NAMALWA (cell line): ENCODE results near the gene CDK17.

ENCODE experiments used
- DNase-seq: peaks from one replicate; pipeline ENCODE4 v3.0.0-alpha.2; 2015; ENCODE audit warnings: low spot score

Gene CDK17

GRCh38 chr12:96315741-96316481 is 84.3 kb downstream of the CDK17 start:
- peak; percentile 64 for DNase-seq

- no peak for DNase-seq
Measured at GRCh38 chr12:96314723-96315122, 85.5 kb downstream of the CDK17 start.

- DNase-seq, result no peak
Measured at GRCh38 chr12:96313606-96314005, 86.6 kb downstream of the CDK17 start.

- no peak for DNase-seq
Measured at GRCh38 chr12:96311191-96311590, 89.0 kb downstream of the CDK17 start.

- DNase-seq, result no peak
Measured at GRCh38 chr12:96310067-96310466, 90.2 kb downstream of the CDK17 start.

- no peak for DNase-seq
Measured at GRCh38 chr12:96308881-96309280, 91.4 kb downstream of the CDK17 start.

- DNase-seq, result no peak
Measured at GRCh38 chr12:96305665-96306064, 94.6 kb downstream of the CDK17 start.

- no peak for DNase-seq
Measured at GRCh38 chr12:96303653-96304052, 96.6 kb downstream of the CDK17 start.

- DNase-seq, result no peak
Measured at GRCh38 chr12:96302687-96303310, 97.4 kb downstream of the CDK17 start.

GRCh38 chr12:96301732-96302131 is 98.5 kb downstream of the CDK17 start:
- DNase-seq, result no peak

- DNase-seq, result no peak
Measured at GRCh38 chr12:96300064-96300463, 100.2 kb downstream of the CDK17 start.

GRCh38 chr12:96297504-96297903 is 102.7 kb downstream of the CDK17 start:
- DNase-seq, result no peak

GRCh38 chr12:96295532-96296160 is 104.6 kb downstream of the CDK17 start:
- DNase-seq, result no peak

- DNase-seq, result peak; percentile 11
Measured at GRCh38 chr12:96294831-96295230, 105.4 kb downstream of the CDK17 start.

GRCh38 chr12:96293093-96293492 is 107.1 kb downstream of the CDK17 start:
- no peak for DNase-seq

GRCh38 chr12:96289067-96289466 is 111.2 kb downstream of the CDK17 start:
- DNase-seq, result no peak

GRCh38 chr12:96285158-96285557 is 115.1 kb downstream of the CDK17 start:
- no peak for DNase-seq

GRCh38 chr12:96274331-96274730 is 125.9 kb downstream of the CDK17 start:
- no peak for DNase-seq

GRCh38 chr12:96271469-96272199 is 128.6 kb downstream of the CDK17 start:
- DNase-seq, result no peak

- DNase-seq, result no peak
Measured at GRCh38 chr12:96266238-96266637, 134.0 kb downstream of the CDK17 start.

GRCh38 chr12:96265836-96266235 is 134.4 kb downstream of the CDK17 start:
- DNase-seq, result no peak

GRCh38 chr12:96265400-96265799 is 134.8 kb downstream of the CDK17 start:
- DNase-seq, result no peak

- no peak for DNase-seq
Measured at GRCh38 chr12:96263449-96263902, 136.8 kb downstream of the CDK17 start.
